Measurements from ENCODE around the gene CATSPER3. TPM values are rescaled to one million over a fixed set of nuclear protein-coding genes. Genes with fewer than 3 reads are reported as not detected.

Gene CATSPER3
- total and polyA plus RNA-seq, 2 experiments from 2014 or later: 0.11 to 0.14 TPM

DNA sequence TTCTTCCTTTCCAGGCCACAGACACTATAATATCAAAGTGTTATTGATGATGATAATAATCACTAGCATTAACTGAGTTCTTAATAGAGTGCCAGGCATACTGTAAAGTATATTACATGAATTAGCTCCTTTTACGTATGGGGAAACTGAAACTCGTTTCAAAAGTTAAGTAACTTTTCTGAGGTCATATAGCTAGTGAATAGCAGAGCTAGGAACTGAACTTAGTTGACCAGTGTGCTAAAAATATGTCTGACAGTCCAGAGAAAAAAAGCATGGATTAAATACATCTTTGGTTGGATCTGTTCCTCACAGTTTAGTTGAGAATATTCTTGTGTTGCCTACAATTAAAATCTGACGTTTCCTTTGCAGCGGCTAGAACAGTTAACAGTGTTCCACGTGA is 18.4 kb upstream of the CATSPER3 start:
- Histone ChIP-seq H3K27ac (no peak overlapping the region), H4K20me1 (ENCODE audit: insufficient read depth) (no peaks in the 10 kb centered on the region), H3F3A (ENCODE audit: insufficient read depth) (no peaks in the 10 kb centered on the region), H3K4me3 (no peak overlapping the region), H3K9me2 (ENCODE audit: insufficient read depth) (no peaks in the 10 kb centered on the region), H3K27me3 (replicated peaks; ENCODE audit: insufficient read depth) (no peaks in the 10 kb centered on the region), H3K4me2 (ENCODE audit: unreplicated experiment) (no peak overlapping the region), H2AFZ (no peak overlapping the region), H3K9ac (no peak overlapping the region), H3K9me3 (ENCODE audit: low read depth) (no peaks in the 10 kb centered on the region), H3K36me3 (ENCODE audit: low read depth) (no peaks in the 10 kb centered on the region), H3K79me2 (ENCODE audit: insufficient read depth) (no peaks in the 10 kb centered on the region), H3K4me1 (ENCODE audit: insufficient read depth) (no peaks in the 10 kb centered on the region)
- DNase-seq: no peak
- TF ChIP-seq EZH2phosphoT487 (IDR thresholded peaks at IDR 0.05; ENCODE audit: insufficient read depth, low read depth) (no peak), EZH2 (IDR thresholded peaks at IDR 0.05; ENCODE audit: insufficient read depth, poor library complexity, severe bottlenecking) (no peak)
- WGBS, 2 experiments (ENCODE audit: low coverage in 1 of 2, low lambda C conversion rate in 2 of 2, missing lambda C conversion rate in 2 of 2): 87 to 88% methylated on average over 5 of the region's 5 CpGs
- in situ Hi-C loops (cut with MboI): no loop called here

DNA sequence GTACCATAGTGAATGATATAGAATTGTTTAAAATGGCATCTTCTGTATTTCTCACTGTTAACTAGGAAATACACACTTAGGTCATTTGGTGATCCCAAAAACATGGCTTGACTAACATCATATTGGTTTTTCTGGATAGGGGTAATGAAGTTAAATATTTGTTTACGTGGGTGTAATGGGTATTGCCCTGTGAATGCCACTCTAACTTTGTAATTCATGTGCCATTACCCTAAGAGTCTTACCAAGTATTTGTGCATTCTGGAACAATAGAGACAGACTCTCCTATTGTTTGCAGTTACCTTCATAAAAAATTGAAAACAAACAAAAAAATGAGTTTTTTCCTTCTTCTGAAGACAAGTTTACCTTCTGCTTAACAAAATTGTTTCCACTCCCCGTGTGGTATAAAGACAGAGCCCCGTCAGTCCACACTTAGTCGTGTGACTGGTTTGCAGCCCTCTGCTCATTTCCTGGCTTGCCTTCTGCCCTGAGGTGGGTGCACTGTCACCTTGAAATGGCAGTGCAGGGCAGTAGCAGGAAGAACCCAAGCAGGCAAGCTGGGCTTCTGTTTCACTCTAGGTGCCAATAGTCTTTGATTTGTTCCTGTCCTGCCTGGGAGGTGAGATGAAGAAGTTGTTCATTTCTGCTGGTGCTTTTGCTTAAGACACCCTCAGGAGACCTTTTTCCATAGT is 9.6 kb upstream of the CATSPER3 start:
- H3K4me1 ChIP-seq (ENCODE audit: insufficient read depth): no peaks in the 10 kb centered on the region
- no peaks in the 10 kb centered on the region for H3K27me3 ChIP-seq (replicated peaks; ENCODE audit: insufficient read depth)
- no peak for TF ChIP-seq EZH2 (IDR thresholded peaks at IDR 0.05; ENCODE audit: insufficient read depth, poor library complexity, severe bottlenecking)
- TF ChIP-seq EZH2phosphoT487 (IDR thresholded peaks at IDR 0.05; ENCODE audit: insufficient read depth, low read depth): no peak
- no peaks in the 10 kb centered on the region for H3K9me3 ChIP-seq (ENCODE audit: low read depth)
- no peaks in the 10 kb centered on the region for H3F3A ChIP-seq (ENCODE audit: insufficient read depth)
- no peak for DNase-seq
- H3K36me3 ChIP-seq (ENCODE audit: low read depth): no peaks in the 10 kb centered on the region
- no peaks in the 10 kb centered on the region for H4K20me1 ChIP-seq (ENCODE audit: insufficient read depth)
- H3K9ac ChIP-seq: no peak overlapping the region
- H3K4me3 ChIP-seq: no peak overlapping the region
- no peak overlapping the region for H3K4me2 ChIP-seq (ENCODE audit: unreplicated experiment)
- H3K27ac ChIP-seq: no peak overlapping the region
- H3K79me2 ChIP-seq (ENCODE audit: insufficient read depth): no peaks in the 10 kb centered on the region
- 95 to 97% methylated on average over 4 of the region's 4 CpGs for WGBS, 2 experiments (ENCODE audit: low coverage in 1 of 2, low lambda C conversion rate in 2 of 2, missing lambda C conversion rate in 2 of 2)
- in situ Hi-C loops (cut with MboI): no loop called here
- H3K9me2 ChIP-seq (ENCODE audit: insufficient read depth): no peaks in the 10 kb centered on the region
- no peak overlapping the region for H2AFZ ChIP-seq

DNA sequence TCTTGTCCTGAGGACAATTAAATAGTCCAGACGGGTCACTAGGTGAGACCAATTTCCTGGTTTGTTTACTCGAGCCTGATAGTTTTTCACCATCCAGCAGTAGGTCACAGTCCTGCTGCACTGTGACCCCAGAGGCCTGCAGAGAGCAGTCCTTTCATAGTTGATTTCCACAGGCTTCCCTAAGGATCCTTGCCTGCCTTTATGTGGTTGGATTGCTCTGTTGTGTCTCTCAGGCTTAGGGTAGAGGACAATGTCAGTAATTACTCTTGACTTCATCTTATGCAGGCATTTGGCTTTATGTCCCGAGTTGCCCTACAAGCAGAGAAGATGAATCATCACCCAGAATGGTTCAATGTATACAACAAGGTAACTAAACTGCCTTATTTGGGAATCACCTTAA is 9.0 kb upstream of the CATSPER3 start:
- Histone ChIP-seq H3K4me3 (no peak overlapping the region), H3K36me3 (ENCODE audit: low read depth) (no peaks in the 10 kb centered on the region), H4K20me1 (ENCODE audit: insufficient read depth) (no peaks in the 10 kb centered on the region), H3K4me1 (ENCODE audit: insufficient read depth) (no peaks in the 10 kb centered on the region), H3K27ac (no peak overlapping the region), H3K4me2 (ENCODE audit: unreplicated experiment) (no peak overlapping the region), H2AFZ (no peak overlapping the region), H3F3A (ENCODE audit: insufficient read depth) (no peaks in the 10 kb centered on the region), H3K27me3 (replicated peaks; ENCODE audit: insufficient read depth) (no peaks in the 10 kb centered on the region), H3K9me3 (ENCODE audit: low read depth) (no peaks in the 10 kb centered on the region), H3K79me2 (ENCODE audit: insufficient read depth) (no peaks in the 10 kb centered on the region), H3K9ac (no peak overlapping the region), H3K9me2 (ENCODE audit: insufficient read depth) (no peaks in the 10 kb centered on the region)
- WGBS, 2 experiments (ENCODE audit: low coverage in 1 of 2, low lambda C conversion rate in 2 of 2, missing lambda C conversion rate in 2 of 2): 63 to 68% methylated on average over 3 of the region's 3 CpGs
- no peak for DNase-seq
- in situ Hi-C loops (cut with MboI): no loop called here
- TF ChIP-seq EZH2phosphoT487 (IDR thresholded peaks at IDR 0.05; ENCODE audit: insufficient read depth, low read depth) (no peak), EZH2 (IDR thresholded peaks at IDR 0.05; ENCODE audit: insufficient read depth, poor library complexity, severe bottlenecking) (no peak)

DNA sequence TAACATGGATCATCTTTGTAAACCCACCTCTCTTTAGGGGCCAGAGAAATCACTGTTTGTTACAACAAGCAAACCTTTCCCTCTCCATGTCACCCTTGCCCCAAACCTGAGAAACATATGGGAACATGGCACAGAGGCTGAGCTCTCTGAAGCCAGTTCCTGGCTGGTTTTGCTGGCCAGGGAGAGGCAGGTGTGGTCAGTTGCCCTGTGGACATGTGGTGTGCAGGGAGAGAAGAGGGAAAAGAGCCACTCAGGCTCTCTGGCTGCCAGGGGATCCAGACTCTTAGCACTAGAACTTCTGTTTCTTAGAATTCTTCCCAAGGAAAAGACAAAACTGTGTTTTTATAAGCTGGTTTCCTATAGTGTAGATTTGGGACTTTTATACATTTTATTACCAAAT is 4.6 kb upstream of the CATSPER3 start:
- Histone ChIP-seq H3K36me3 (ENCODE audit: low read depth) (no peaks in the 10 kb centered on the region), H3K9me2 (ENCODE audit: insufficient read depth) (no peaks in the 10 kb centered on the region), H3K9ac (no peak overlapping the region), H3K4me1 (ENCODE audit: insufficient read depth) (no peaks in the 10 kb centered on the region), H3K27ac (no peak overlapping the region), H3K27me3 (replicated peaks; ENCODE audit: insufficient read depth) (no peaks in the 10 kb centered on the region), H3F3A (ENCODE audit: insufficient read depth) (no peaks in the 10 kb centered on the region), H3K4me3 (no peak overlapping the region), H2AFZ (no peak overlapping the region), H3K4me2 (ENCODE audit: unreplicated experiment) (no peak overlapping the region), H3K9me3 (ENCODE audit: low read depth) (no peaks in the 10 kb centered on the region), H3K79me2 (ENCODE audit: insufficient read depth) (no peaks in the 10 kb centered on the region), H4K20me1 (ENCODE audit: insufficient read depth) (no peaks in the 10 kb centered on the region)
- no peak for DNase-seq
- in situ Hi-C loops (cut with MboI): no loop called here
- TF ChIP-seq EZH2 (IDR thresholded peaks at IDR 0.05; ENCODE audit: insufficient read depth, poor library complexity, severe bottlenecking) (no peak), EZH2phosphoT487 (IDR thresholded peaks at IDR 0.05; ENCODE audit: insufficient read depth, low read depth) (no peak)

Data from GM23248 (cell line).